Thymus (tissue), 11 donors: ENCODE measurements around the gene NDUFC2. TPM values are rescaled to one million over a fixed set of nuclear protein-coding genes. Genes with fewer than 3 reads are reported as not detected.
"Not testable (repeated sequence)": the region's sequence is repeated elsewhere in the genome, so short reads cannot be mapped to it uniquely, and the experiment has no call there.

Experiments used
- DNase-seq, 9 donors: peaks; one replicate each; pipeline ENCODE4 v3.0.0-alpha.2; 2013; ENCODE audit warnings: low spot score in 9 of 9, low read depth in 6 of 9, missing footprints in 1 of 9
- H3K27ac ChIP-seq, 2 donors: one replicate each; pipeline ENCODE4 v1.5.1; 2013; ENCODE audit warnings: control low read depth in 1 of 2, low read depth in 1 of 2, low read length in 1 of 2, mild to moderate bottlenecking in 1 of 2, moderate library complexity in 1 of 2
- H3K27me3 ChIP-seq, 2 donors: one replicate each; pipeline ENCODE4 v1.5.1; 2013; ENCODE audit warnings: low read length in 1 of 2; ENCODE audit not compliant: control insufficient read depth in 2 of 2, insufficient read depth in 1 of 2
- H3K36me3 ChIP-seq, 2 donors: one replicate each; pipeline ENCODE4 v1.5.1; 2013; ENCODE audit warnings: low read length in 1 of 2, mild to moderate bottlenecking in 1 of 2, moderate library complexity in 1 of 2; ENCODE audit not compliant: control insufficient read depth in 2 of 2, insufficient read depth in 2 of 2
- H3K4me1 ChIP-seq, 2 donors: one replicate each; pipeline ENCODE4 v1.5.1; 2013; ENCODE audit warnings: low read length in 2 of 2; ENCODE audit not compliant: control insufficient read depth in 2 of 2, insufficient read depth in 2 of 2
- H3K4me3 ChIP-seq, 2 donors: one replicate each; pipeline ENCODE4 v1.5.1; 2013; ENCODE audit warnings: low read length in 2 of 2, control low read depth in 1 of 2, mild to moderate bottlenecking in 1 of 2
- H3K9me3 ChIP-seq, 2 donors: one replicate each; pipeline ENCODE4 v1.5.1; 2013; ENCODE audit warnings: low read length in 1 of 2, mild to moderate bottlenecking in 1 of 2; ENCODE audit not compliant: control insufficient read depth in 2 of 2, insufficient read depth in 1 of 2
- WGBS: extraction: QIAGEN DNeasy Blood & Tissue Kit; methylation state at CpG from one replicate; pipeline ENCODE4 v1.1.7; 2013; 5-methylcytosine and 5-hydroxymethylcytosine counted together
- polyA plus RNA-seq: library from polyadenylated mRNA; stranded (reverse); fragments of 200-250 nt; gene quantifications from one replicate; pipeline ENCODE4 v1.2.3, GENCODE V29; 2013
- total RNA-seq: library from RNA; stranded (reverse); fragments of 120-200 nt; gene quantifications from one replicate; pipeline ENCODE4 v1.2.4, GENCODE V29; 2013
- donor health status: healthy.

NDUFC2 gene
- total and polyA plus RNA-seq, 2 donors = 133 to 167 TPM

- H3K9me3 ChIP-seq = no peaks in the 10 kb centered on the region
- H3K36me3 ChIP-seq = no peaks in the 10 kb centered on the region
- no peaks in the 10 kb centered on the region for H3K4me1 ChIP-seq
- no peaks in the 10 kb centered on the region for H3K27me3 ChIP-seq
- H3K27ac ChIP-seq = no peak overlapping the region
- WGBS = 89% methylated on average over 4 of the region's 4 CpGs
- no peak overlapping the region for H3K4me3 ChIP-seq
- no peak for DNase-seq
Observed at GRCh38 chr11:78061921-78062311, 17.7 kb downstream of the NDUFC2 start.

- no peaks in the 10 kb centered on the region for H3K36me3 ChIP-seq
- no peaks in the 10 kb centered on the region for H3K27me3 ChIP-seq
- H3K9me3 ChIP-seq = no peaks in the 10 kb centered on the region
- no peak overlapping the region for H3K4me3 ChIP-seq
- no peak overlapping the region for H3K27ac ChIP-seq
- no peaks in the 10 kb centered on the region for H3K4me1 ChIP-seq
- WGBS = 94% methylated on average over 4 of the region's 4 CpGs
- no peak for DNase-seq
Observed at GRCh38 chr11:78061088-78061920, 18.4 kb downstream of the NDUFC2 start.

- no peaks in the 10 kb centered on the region for H3K4me1 ChIP-seq
- WGBS = 98% methylated on average over 8 of the region's 8 CpGs
- DNase-seq = no peak
Observed at GRCh38 chr11:78060533-78060932, 19.1 kb downstream of the NDUFC2 start.

GRCh38 chr11:78059749-78060328 is 19.8 kb downstream of the NDUFC2 start:
- H3K27me3 ChIP-seq, H3K9me3 ChIP-seq, H3K36me3 ChIP-seq, H3K27ac ChIP-seq, DNase-seq, H3K4me1 ChIP-seq, H3K4me3 ChIP-seq: not testable (repeated sequence)
- WGBS = 98% methylated on average over 9 of the region's 9 CpGs

More at GRCh38 chr11:78060533-78060932, 19.1 kb downstream of the NDUFC2 start:
- Histone ChIP-seq H3K9me3 (no peaks in the 10 kb centered on the region), H3K36me3 (no peaks in the 10 kb centered on the region), H3K4me3 (no peak overlapping the region), H3K27me3 (no peaks in the 10 kb centered on the region), H3K27ac (no peak overlapping the region)

- Histone ChIP-seq H3K4me1 (no peaks in the 10 kb centered on the region), H3K4me3 (no peak overlapping the region), H3K27ac (no peak overlapping the region), H3K27me3 (no peaks in the 10 kb centered on the region), H3K36me3 (no peaks in the 10 kb centered on the region), H3K9me3 (no peaks in the 10 kb centered on the region)
- WGBS = 86% methylated on average over 10 of the region's 10 CpGs
- DNase-seq = no peak
Observed at GRCh38 chr11:78057462-78058055, 22.1 kb downstream of the NDUFC2 start.

GRCh38 chr11:78056093-78056492 is 23.6 kb downstream of the NDUFC2 start:
- Histone ChIP-seq H3K27ac (no peak overlapping the region), H3K27me3 (no peaks in the 10 kb centered on the region), H3K4me3 (no peak overlapping the region), H3K9me3 (no peaks in the 10 kb centered on the region), H3K4me1 (no peaks in the 10 kb centered on the region), H3K36me3 (no peaks in the 10 kb centered on the region)
- 98% methylated on average over 3 of the region's 3 CpGs for WGBS
- no peak for DNase-seq

- Histone ChIP-seq H3K4me1 (no peaks in the 10 kb centered on the region), H3K9me3 (no peaks in the 10 kb centered on the region), H3K4me3 (no peak overlapping the region), H3K36me3 (no peaks in the 10 kb centered on the region), H3K27ac (no peak overlapping the region), H3K27me3 (no peaks in the 10 kb centered on the region)
- DNase-seq = no peak
- 99% methylated on average over 4 of the region's 4 CpGs for WGBS
Observed at GRCh38 chr11:78054971-78055370, 24.7 kb downstream of the NDUFC2 start.

GRCh38 chr11:78050964-78051831 is 28.5 kb downstream of the NDUFC2 start:
- Histone ChIP-seq H3K36me3 (no peaks in the 10 kb centered on the region), H3K9me3 (no peaks in the 10 kb centered on the region), H3K4me1 (peaks cover 0 to 2% of the 10 kb centered on the region in 2 donors), H3K27ac (no peak overlapping the region), H3K4me3 (no peak overlapping the region), H3K27me3 (no peaks in the 10 kb centered on the region)
- 94% methylated on average over 6 of the region's 6 CpGs for WGBS
- DNase-seq = no peak
